Endodermal cell (in vitro differentiated cells): ENCODE measurements around the gene VMP1. TPM values are rescaled to one million over a fixed set of nuclear protein-coding genes. Genes with fewer than 3 reads are reported as not detected.

ENCODE experiments used
- DNase-seq: peaks from one replicate; pipeline ENCODE4 v3.0.0-alpha.2; 2017
- H3K27ac ChIP-seq: 2 replicates; pipeline ENCODE4 v1.5.1; 2013; ENCODE audit warnings: mild to moderate bottlenecking, low read depth, low read length, moderate library complexity
- H3K27me3 ChIP-seq: 2 replicates; pipeline ENCODE4 v1.6.1; 2013; ENCODE audit warnings: mild to moderate bottlenecking, low read length, moderate library complexity; ENCODE audit not compliant: insufficient read depth, control insufficient read depth, poor library complexity, severe bottlenecking
- H3K36me3 ChIP-seq: 2 replicates; pipeline ENCODE4 v1.7.0; 2013; ENCODE audit warnings: mild to moderate bottlenecking, low read length, moderate library complexity; ENCODE audit not compliant: control insufficient read depth, insufficient read depth
- H3K4me1 ChIP-seq: one replicate; pipeline ENCODE4 v1.7.0; 2013; ENCODE audit warnings: low read length; ENCODE audit not compliant: control insufficient read depth, insufficient read depth
- H3K4me3 ChIP-seq: 2 replicates; pipeline ENCODE4 v1.5.1; 2013; ENCODE audit warnings: mild to moderate bottlenecking, low read length, moderate library complexity
- H3K9ac ChIP-seq: 2 replicates; pipeline ENCODE4 v1.6.1; 2013; ENCODE audit warnings: mild to moderate bottlenecking, low read length, moderate library complexity; ENCODE audit not compliant: poor library complexity, severe bottlenecking; ENCODE audit errors: extremely low read depth
- H3K9me3 ChIP-seq: 2 replicates; pipeline ENCODE4 v1.6.1; 2013; ENCODE audit warnings: mild to moderate bottlenecking, low read length, moderate library complexity; ENCODE audit not compliant: control insufficient read depth
- H3K27ac Mint-ChIP-seq: 2 replicates; pipeline ENCODE4 v1.8.0; 2020; ENCODE audit warnings: mixed read lengths
- H3K27me3 Mint-ChIP-seq: 2 replicates; pipeline ENCODE4 v1.8.0; 2021; ENCODE audit warnings: mild to moderate bottlenecking, mixed read lengths; ENCODE audit not compliant: insufficient read depth
- H3K36me3 Mint-ChIP-seq: 2 replicates; pipeline ENCODE4 v1.8.0; 2020; ENCODE audit warnings: low read depth, mixed read lengths
- H3K4me1 Mint-ChIP-seq: 2 replicates; pipeline ENCODE4 v1.8.0; 2020; ENCODE audit warnings: mixed read lengths
- H3K4me3 Mint-ChIP-seq: 2 replicates; pipeline ENCODE4 v1.8.0; 2020; ENCODE audit warnings: mild to moderate bottlenecking, moderate library complexity, mixed read lengths
- H3K9me3 Mint-ChIP-seq: 2 replicates; pipeline ENCODE4 v1.8.0; 2020; ENCODE audit warnings: mild to moderate bottlenecking, mixed read lengths
- WGBS, 2 experiments: methylation state at CpG; one replicate each; pipeline versions ENCODE4 v1.1.5 to v1.1.7; 2013; ENCODE audit warnings: missing lambda C conversion rate in 2 of 2, mixed read lengths in 1 of 2; ENCODE audit not compliant: insufficient coverage in 1 of 2, insufficient read length in 1 of 2; 5-methylcytosine and 5-hydroxymethylcytosine counted together
- total RNA-seq, 2 donors: library from RNA; stranded (reverse); fragmentation: NEBNext Ultra II Directional in 1 of 2; extraction: Animal tissue kit (Norgen Biotek cat#: 25700) in 1 of 2; gene quantifications; 2 replicates in 1 of 2; 3 replicates in 1 of 2; pipeline ENCODE4 v1.2.1, GENCODE V29; 2021
- TF ChIP-seq, protein P1 (sequence below): fragments of 200-600 bp; sonication (generic); conservative IDR thresholded peaks from 2 replicates; pipeline ENCODE4 v1.5.0; 2021; ENCODE audit warnings: antibody characterized with exemption, mild to moderate bottlenecking

Gene VMP1
- total RNA-seq, 2 donors from 2014 or later, result 67.9 to 69.9 TPM

DNA sequence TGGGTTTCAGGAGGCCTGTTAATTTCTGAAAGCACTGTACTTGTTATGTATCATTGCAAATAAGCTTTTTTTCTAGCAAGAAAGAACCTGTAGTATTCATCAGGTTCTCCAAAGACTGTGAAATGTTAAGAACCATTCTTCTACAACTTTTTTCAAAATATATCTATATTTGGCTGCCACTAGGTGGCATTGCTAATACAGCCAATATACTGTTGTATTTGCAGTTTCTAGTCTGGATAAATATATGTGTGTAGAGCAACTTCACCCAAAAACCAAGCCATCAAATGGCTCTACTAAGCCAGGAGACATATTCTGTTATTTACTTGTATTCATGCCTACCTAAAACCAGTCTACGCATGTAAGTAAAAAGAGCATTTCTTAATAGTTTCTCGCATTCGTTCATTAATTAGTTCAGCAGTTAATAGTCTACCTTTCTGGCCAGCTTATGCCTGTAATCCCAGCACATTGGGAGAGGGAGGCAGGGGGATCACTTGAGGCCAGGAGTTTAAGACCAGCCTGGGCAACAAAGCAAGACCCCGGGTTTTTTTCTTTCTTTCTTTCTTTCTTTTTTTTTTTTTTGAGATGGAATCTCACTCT is 39.5 kb downstream of the VMP1 start:
- H3K4me3 Mint-ChIP-seq, result no peak overlapping the region
- Histone ChIP-seq H3K4me3 (no peak overlapping the region), H3K9me3 (peaks cover 15% of the 10 kb centered on the region), H3K4me1 (no peaks in the 10 kb centered on the region), H3K27me3 (no peaks in the 10 kb centered on the region), H3K27ac (no peak overlapping the region), H3K36me3 (peaks cover 24% of the 10 kb centered on the region), H3K9ac (no peak overlapping the region)
- peaks cover 18% of the 10 kb centered on the region for H3K9me3 Mint-ChIP-seq
- peaks cover 29% of the 10 kb centered on the region for H3K36me3 Mint-ChIP-seq
- no peak for DNase-seq
- no peaks in the 10 kb centered on the region for H3K27me3 Mint-ChIP-seq
- TF ChIP-seq, protein P1, sequence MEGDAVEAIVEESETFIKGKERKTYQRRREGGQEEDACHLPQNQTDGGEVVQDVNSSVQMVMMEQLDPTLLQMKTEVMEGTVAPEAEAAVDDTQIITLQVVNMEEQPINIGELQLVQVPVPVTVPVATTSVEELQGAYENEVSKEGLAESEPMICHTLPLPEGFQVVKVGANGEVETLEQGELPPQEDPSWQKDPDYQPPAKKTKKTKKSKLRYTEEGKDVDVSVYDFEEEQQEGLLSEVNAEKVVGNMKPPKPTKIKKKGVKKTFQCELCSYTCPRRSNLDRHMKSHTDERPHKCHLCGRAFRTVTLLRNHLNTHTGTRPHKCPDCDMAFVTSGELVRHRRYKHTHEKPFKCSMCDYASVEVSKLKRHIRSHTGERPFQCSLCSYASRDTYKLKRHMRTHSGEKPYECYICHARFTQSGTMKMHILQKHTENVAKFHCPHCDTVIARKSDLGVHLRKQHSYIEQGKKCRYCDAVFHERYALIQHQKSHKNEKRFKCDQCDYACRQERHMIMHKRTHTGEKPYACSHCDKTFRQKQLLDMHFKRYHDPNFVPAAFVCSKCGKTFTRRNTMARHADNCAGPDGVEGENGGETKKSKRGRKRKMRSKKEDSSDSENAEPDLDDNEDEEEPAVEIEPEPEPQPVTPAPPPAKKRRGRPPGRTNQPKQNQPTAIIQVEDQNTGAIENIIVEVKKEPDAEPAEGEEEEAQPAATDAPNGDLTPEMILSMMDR, result peak; percentile 74
- H3K4me1 Mint-ChIP-seq, result no peaks in the 10 kb centered on the region
- H3K27ac Mint-ChIP-seq, result no peak overlapping the region
- WGBS, 2 experiments, result 97 to 100% methylated on average over 4 of the region's 4 CpGs

DNA sequence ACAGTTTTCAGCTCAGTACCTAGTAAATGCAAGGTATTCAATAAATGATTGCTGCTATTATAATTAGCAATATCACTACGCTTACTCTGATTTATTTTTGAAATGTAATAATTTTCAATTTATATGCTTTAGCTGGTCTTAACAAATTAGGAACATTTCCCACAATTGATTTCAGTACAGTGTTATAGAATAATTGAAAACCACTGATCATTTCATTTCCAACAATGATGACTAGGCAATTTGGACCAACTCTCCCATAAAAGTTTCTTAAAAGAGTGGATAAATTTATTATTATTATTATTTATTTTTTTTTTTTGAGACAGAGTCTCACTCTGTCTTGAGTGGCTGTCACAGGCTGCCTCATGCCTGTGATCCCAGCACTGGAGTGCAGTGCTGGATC is 41.1 kb downstream of the VMP1 start:
- peaks cover 13% of the 10 kb centered on the region for H3K36me3 ChIP-seq
- Mint-ChIP-seq H3K36me3 (peaks cover 16% of the 10 kb centered on the region), H3K4me1 (no peaks in the 10 kb centered on the region), H3K4me3 (no peak overlapping the region), H3K27ac (no peak overlapping the region), H3K27me3 (no peaks in the 10 kb centered on the region), H3K9me3 (peaks cover 6% of the 10 kb centered on the region)
- no peak overlapping the region for H3K27ac ChIP-seq
- H3K9ac ChIP-seq, result no peak overlapping the region
- no peaks in the 10 kb centered on the region for H3K4me1 ChIP-seq
- no peak for DNase-seq
- no CpG with 5 or more reads among the region's 1 CpG for WGBS, 2 experiments
- H3K27me3 ChIP-seq, result no peaks in the 10 kb centered on the region
- no peak overlapping the region for H3K4me3 ChIP-seq
- H3K9me3 ChIP-seq, result peaks cover 6% of the 10 kb centered on the region
- TF ChIP-seq, protein P1, result no peak

DNA sequence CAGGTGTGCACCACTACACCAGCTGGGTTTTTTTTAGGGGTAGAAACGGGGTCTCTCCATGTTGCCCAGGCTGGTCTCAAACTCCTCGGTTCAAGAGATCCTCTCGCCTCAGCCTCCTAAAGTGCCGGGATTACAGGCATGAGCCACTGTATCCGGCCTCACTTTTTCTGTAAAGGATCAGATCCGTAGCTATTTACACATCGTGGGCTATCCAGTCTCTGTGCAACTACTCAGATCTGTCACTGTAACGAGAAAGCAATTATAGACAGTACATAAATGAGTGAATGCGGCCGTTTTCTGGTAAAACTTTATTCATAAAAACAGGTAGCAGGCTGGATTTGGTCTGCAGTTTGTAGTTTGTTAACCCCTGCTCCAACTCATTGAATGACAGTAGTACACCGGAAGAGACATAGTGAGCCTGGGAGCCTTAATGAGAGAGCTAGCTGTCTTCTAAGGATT is 44.5 kb downstream of the VMP1 start:
- Histone ChIP-seq H3K9ac (no peak overlapping the region), H3K27me3 (no peaks in the 10 kb centered on the region), H3K9me3 (no peaks in the 10 kb centered on the region), H3K27ac (no peak overlapping the region), H3K36me3 (peaks cover 15% of the 10 kb centered on the region), H3K4me1 (no peaks in the 10 kb centered on the region), H3K4me3 (no peak overlapping the region)
- H3K36me3 Mint-ChIP-seq, result peaks cover 7% of the 10 kb centered on the region
- H3K27me3 Mint-ChIP-seq, result no peaks in the 10 kb centered on the region
- 90 to 95% methylated on average over 11 of the region's 11 CpGs for WGBS, 2 experiments
- no peak overlapping the region for H3K27ac Mint-ChIP-seq
- TF ChIP-seq, protein P1, result no peak
- DNase-seq, result no peak
- H3K9me3 Mint-ChIP-seq, result no peaks in the 10 kb centered on the region
- H3K4me3 Mint-ChIP-seq, result no peak overlapping the region
- H3K4me1 Mint-ChIP-seq, result peaks cover 5% of the 10 kb centered on the region
